Uterus (tissue), 4 donors: Measurements from ENCODE around the gene RAB3C. TPM values are rescaled to one million over a fixed set of nuclear protein-coding genes. Genes with fewer than 3 reads are reported as not detected.
"Not testable (repeated sequence)": the region's sequence is repeated elsewhere in the genome, so short reads cannot be mapped to it uniquely, and the experiment has no call there.

ENCODE experiments used
- DNase-seq, 2 donors: peaks; one replicate each; pipeline ENCODE4 v3.0.0-alpha.2; 2019 to 2020
- H3K27ac ChIP-seq, 2 donors: fragments of 200-600 bp; sonication (generic); 1 replicate in 1 of 2; 2 replicates in 1 of 2; pipeline ENCODE4 v1.5.1; 2016 to 2018
- H3K27me3 ChIP-seq, 2 donors: fragments of 200-600 bp; sonication (generic); one replicate each; pipeline ENCODE4 v1.5.1; 2018 to 2019; ENCODE audit warnings: control low read depth in 1 of 2
- H3K36me3 ChIP-seq, 2 donors: fragments of 200-600 bp; sonication (generic); one replicate each; pipeline ENCODE4 v1.5.1; 2019; ENCODE audit warnings: control low read depth in 1 of 2
- H3K4me1 ChIP-seq, 2 donors: fragments of 200-600 bp; sonication (generic); one replicate each; pipeline ENCODE4 v1.5.1; 2018 to 2019; ENCODE audit warnings: control low read depth in 1 of 2
- H3K4me3 ChIP-seq, 2 donors: fragments of 200-600 bp; sonication (generic); 1 replicate in 1 of 2; 2 replicates in 1 of 2; pipeline ENCODE4 v1.5.1; 2018 to 2019; ENCODE audit warnings: mild to moderate bottlenecking in 1 of 2
- H3K9me3 ChIP-seq, 2 donors: fragments of 200-600 bp; sonication (generic); one replicate each; pipeline ENCODE4 v1.5.1; 2019; ENCODE audit warnings: control low read depth in 1 of 2
- POLR2A ChIP-seq, 2 donors: fragments of 450-650 bp; IDR thresholded peaks; one replicate each; pipeline ENCODE4 v1.6.1; 2016; ENCODE audit warnings: antibody characterized with exemption in 2 of 2, mild to moderate bottlenecking in 1 of 2, moderate library complexity in 1 of 2
- intact Hi-C: fragments of 100-400 bp; cut with DNase I; formaldehyde crosslinking; loops from one replicate; pipeline ENCODE4 v1.15.1; 2023; ENCODE audit warnings: low total_unique reads
- total RNA-seq, 4 donors: library from RNA; depleted of rRNA in 3 of 4; stranded (reverse); fragments of >200 nt in 3 of 4; gene quantifications; one replicate each; pipeline versions ENCODE4 v1.1.0 to v1.2.4, GENCODE V29; 2014 to 2023
- TF ChIP-seq, protein P1 (sequence below), 4 experiments: fragments of 200-600 bp in 2 of 4; fragments of 450-650 bp in 2 of 4; sonication (generic) in 2 of 4; IDR thresholded peaks; one replicate each; pipeline ENCODE4 v1.5.1; 2016 to 2019; ENCODE audit warnings: antibody characterized with exemption in 4 of 4, mild to moderate bottlenecking in 2 of 4, moderate library complexity in 1 of 4
- donor health status: DM: yes; HTN: yes; CAD: no.

The RAB3C gene, protein sequence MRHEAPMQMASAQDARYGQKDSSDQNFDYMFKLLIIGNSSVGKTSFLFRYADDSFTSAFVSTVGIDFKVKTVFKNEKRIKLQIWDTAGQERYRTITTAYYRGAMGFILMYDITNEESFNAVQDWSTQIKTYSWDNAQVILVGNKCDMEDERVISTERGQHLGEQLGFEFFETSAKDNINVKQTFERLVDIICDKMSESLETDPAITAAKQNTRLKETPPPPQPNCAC
- 1 to 10 TPM in 1 of 4 donors, under 1 TPM in 2, not detected in 1; 0.59 to 2.1 (median 0.83) TPM for total RNA-seq

DNA sequence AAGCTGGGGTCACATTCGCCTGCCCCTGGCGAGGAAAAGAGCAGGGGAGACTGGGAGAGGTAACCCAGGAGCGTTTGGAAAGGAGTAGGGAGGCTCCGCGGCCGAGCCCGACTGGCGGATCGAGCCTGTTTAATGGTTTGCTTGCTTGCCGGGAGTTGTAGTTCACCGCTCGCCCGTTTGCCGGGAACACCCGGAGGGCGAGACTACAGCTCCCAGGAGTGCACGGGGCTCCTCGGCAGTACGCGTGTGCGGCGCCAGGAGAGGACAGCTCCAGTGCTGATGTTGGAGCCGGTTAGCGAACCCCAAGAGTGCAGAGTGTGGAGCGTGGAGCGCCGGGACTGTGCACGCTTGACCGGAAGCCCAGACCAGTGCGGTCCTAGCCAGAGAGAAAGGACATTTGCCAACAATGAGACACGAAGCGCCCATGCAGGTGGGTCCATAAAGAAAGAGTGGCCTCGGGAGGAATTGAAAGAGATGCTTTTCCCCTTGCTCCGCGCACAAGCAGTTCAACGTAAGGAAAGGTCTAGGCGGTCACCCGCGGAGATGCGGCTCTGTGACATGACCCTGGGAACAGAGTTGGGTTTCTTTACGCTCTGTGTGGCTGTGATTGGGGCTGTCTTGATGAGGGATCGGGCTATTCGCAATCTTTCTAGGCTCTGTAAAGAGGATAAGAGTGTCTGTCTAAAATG, at the start of gene RAB3C:
Gene RAB3C (plus strand): TSS at position 273 of the 689 bp plus-strand sequence. CDS start 134 bp downstream, at position 407.
- intact Hi-C loops = no loop called here
- Histone ChIP-seq H3K27me3 (peaks cover 0 to 13% of the 10 kb centered on the region in 2 donors), H3K9me3 (no peaks in the 10 kb centered on the region), H3K36me3 (no peaks in the 10 kb centered on the region), H3K4me3 (peak within 1 kb of the TSS; percentile 32 to 37), H3K4me1 (peaks cover 0 to 6% of the 10 kb centered on the region in 2 donors), H3K27ac (no peak within 1 kb of the TSS)
- DNase-seq = peak; percentile 69 to 77
- TF ChIP-seq POLR2A (IDR thresholded peaks at IDR 0.05) = no peak
- TF ChIP-seq, protein P1, sequence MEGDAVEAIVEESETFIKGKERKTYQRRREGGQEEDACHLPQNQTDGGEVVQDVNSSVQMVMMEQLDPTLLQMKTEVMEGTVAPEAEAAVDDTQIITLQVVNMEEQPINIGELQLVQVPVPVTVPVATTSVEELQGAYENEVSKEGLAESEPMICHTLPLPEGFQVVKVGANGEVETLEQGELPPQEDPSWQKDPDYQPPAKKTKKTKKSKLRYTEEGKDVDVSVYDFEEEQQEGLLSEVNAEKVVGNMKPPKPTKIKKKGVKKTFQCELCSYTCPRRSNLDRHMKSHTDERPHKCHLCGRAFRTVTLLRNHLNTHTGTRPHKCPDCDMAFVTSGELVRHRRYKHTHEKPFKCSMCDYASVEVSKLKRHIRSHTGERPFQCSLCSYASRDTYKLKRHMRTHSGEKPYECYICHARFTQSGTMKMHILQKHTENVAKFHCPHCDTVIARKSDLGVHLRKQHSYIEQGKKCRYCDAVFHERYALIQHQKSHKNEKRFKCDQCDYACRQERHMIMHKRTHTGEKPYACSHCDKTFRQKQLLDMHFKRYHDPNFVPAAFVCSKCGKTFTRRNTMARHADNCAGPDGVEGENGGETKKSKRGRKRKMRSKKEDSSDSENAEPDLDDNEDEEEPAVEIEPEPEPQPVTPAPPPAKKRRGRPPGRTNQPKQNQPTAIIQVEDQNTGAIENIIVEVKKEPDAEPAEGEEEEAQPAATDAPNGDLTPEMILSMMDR (IDR thresholded peaks at IDR 0.05) = peak in 1 of 4 experiments; percentile 22

DNA sequence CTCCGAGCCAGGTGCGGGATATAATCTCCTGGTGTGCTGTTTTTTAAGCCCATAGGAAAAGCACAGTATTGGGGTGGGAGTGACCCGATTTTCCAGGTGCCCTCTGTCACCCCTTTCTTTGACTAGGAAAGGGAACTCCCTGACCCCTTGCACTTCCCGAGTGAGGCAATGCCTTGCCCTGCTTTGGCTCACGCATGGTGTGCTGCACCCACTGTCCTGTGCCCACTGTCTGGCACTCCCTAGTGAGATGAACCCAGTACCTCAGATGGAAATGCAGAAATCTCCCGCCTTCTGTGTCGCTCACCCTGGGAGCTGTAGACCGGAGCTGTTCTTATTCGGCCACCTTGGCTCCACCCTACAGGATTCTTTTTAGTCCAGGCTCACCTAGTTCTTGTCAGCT, 40.9 kb upstream of the RAB3C start:
- H3K9me3 ChIP-seq, H3K36me3 ChIP-seq, H3K4me3 ChIP-seq, H3K4me1 ChIP-seq, H3K27ac ChIP-seq, H3K27me3 ChIP-seq, intact Hi-C loops, DNase-seq: not testable (repeated sequence)

DNA sequence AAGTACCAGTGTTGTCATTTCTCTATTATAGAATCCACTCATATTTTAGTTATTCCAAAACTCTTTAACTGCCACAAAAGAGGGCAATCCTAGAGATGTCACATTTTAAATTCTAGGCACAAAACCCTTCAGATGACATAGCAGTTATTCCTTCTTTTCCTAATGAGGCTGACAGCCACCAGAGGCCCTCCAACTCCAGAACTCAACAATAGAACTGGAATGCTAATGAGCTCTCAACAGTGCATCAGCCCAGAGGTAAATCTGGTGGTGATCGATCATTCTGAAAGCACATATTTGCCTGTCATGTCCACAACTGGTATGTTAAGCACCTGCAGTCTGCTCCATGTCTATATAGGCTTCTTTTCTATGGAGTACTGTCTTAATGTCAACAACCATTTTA, 40.2 kb upstream of the RAB3C start:
- H3K36me3 ChIP-seq = no peaks in the 10 kb centered on the region
- H3K9me3 ChIP-seq = no peaks in the 10 kb centered on the region
- no peak for TF ChIP-seq POLR2A (IDR thresholded peaks at IDR 0.05)
- TF ChIP-seq, protein P1 (IDR thresholded peaks at IDR 0.05) = no peak
- H3K4me3 ChIP-seq = no peak overlapping the region
- H3K27me3 ChIP-seq = no peaks in the 10 kb centered on the region
- H3K4me1 ChIP-seq = no peaks in the 10 kb centered on the region
- intact Hi-C loops = no loop called here
- H3K27ac ChIP-seq = no peak overlapping the region
- DNase-seq = no peak

DNA sequence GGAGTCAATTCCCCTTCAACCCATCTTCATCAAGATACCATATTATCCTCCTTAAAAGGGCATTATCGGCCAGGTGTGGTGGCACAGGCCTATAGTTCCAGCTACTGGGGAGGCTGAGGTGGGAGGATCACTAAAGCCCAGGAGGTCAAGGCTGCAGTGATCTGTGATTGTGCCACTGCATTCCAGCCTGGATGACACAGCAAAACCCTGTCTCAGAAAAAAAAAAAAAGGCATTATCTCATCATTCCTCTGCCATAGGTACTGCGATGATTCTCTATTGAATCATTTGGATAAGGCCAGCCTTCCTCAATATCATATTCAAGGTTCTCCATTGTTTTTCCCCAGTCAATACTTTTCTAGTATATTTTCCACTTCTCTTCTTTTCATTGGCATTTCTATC, 39.2 kb upstream of the RAB3C start:
- DNase-seq = no peak
- Histone ChIP-seq H3K27ac (no peak overlapping the region), H3K4me1 (no peaks in the 10 kb centered on the region), H3K9me3 (no peaks in the 10 kb centered on the region), H3K4me3 (no peak overlapping the region), H3K27me3 (no peaks in the 10 kb centered on the region), H3K36me3 (no peaks in the 10 kb centered on the region)
- TF ChIP-seq POLR2A (IDR thresholded peaks at IDR 0.05) = no peak
- TF ChIP-seq, protein P1 (IDR thresholded peaks at IDR 0.05) = no peak
- intact Hi-C loops = no loop called here

DNA sequence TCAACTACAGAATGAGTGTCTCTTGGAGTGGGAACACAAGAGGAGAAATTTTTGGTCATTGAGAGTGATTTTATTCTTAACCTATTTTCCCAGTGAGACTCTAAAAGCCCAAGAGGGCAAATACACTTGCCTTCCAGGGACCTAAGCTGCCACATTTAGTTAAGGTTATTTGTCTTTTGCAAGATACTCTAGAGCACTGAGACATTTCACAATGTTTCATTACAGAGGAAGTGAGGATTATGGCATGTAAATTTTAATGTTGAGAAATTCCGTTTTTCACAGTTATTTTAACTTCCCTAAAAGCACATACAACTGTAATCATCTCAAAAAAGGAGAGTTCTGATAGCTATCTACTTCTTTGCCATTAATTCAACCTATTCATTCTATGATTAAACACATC, 38.7 kb upstream of the RAB3C start:
- Histone ChIP-seq H3K9me3 (no peaks in the 10 kb centered on the region), H3K4me1 (no peaks in the 10 kb centered on the region), H3K4me3 (no peak overlapping the region), H3K27ac (no peak overlapping the region), H3K36me3 (no peaks in the 10 kb centered on the region), H3K27me3 (no peaks in the 10 kb centered on the region)
- DNase-seq = no peak
- TF ChIP-seq POLR2A (IDR thresholded peaks at IDR 0.05) = no peak
- TF ChIP-seq, protein P1 (IDR thresholded peaks at IDR 0.05) = no peak
- intact Hi-C loops = no loop called here
